ENCODE data around the gene COL28A1. TPM values are rescaled to one million over a fixed set of nuclear protein-coding genes. Genes with fewer than 3 reads are reported as not detected.

Gene COL28A1
- total RNA-seq, 1 donor from 2014 or later: 182 TPM

DNA sequence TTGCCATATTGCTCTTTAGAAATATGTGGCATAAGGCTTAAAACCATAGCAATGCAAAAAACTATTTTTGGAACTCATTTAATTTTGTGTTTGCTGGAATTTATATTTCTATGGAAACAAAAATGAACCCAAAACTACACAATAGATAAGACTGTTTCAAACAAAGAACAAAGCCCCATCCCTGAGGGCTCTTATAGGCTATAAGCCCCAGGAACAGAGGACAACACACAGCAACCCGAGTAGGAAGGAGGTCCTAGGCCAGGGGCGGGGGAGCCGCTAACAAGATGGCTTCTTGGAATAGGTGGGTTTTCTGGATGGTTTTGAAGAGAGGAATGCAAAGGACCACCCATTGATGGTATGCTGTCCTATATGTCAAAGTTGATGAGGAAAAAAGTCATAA is 8.6 kb downstream of the COL28A1 start:
- no peak for DNase-seq (ENCODE audit: low spot score)
- intact Hi-C loops (cut with DNase I): no loop called here
- ATAC-seq: peak; percentile 72

- no peak for ATAC-seq
- intact Hi-C loops (cut with DNase I): no loop called here
- no peak for DNase-seq (ENCODE audit: low spot score)
Measured at GRCh38 chr7:7526006-7526405, 9.7 kb downstream of the COL28A1 start.

DNA sequence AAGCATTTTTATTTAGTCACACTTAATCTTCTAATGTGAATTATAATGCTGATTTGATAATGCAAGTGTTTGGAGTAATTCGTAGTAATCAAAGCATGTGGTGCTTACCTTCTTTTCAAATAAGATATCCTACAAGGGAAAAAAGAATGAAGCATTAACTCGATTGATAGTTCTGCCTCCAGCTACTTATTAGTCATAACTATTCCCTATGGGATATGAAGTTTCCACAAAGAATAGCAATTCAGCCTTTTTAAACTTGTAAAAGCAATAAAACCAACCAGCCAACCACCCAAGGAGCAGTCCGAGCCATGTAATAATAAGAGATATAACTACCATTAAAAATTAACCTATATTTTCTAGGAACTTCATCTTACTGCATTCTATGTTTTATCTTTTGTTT is 11.6 kb downstream of the COL28A1 start:
- no peak for DNase-seq (ENCODE audit: low spot score)
- intact Hi-C loops (cut with DNase I): no loop called here
- peak; percentile 62 for ATAC-seq

GRCh38 chr7:7522421-7522820 is 13.3 kb downstream of the COL28A1 start:
- DNase-seq (ENCODE audit: low spot score): no peak
- intact Hi-C loops (cut with DNase I): no loop called here
- ATAC-seq: no peak

DNA sequence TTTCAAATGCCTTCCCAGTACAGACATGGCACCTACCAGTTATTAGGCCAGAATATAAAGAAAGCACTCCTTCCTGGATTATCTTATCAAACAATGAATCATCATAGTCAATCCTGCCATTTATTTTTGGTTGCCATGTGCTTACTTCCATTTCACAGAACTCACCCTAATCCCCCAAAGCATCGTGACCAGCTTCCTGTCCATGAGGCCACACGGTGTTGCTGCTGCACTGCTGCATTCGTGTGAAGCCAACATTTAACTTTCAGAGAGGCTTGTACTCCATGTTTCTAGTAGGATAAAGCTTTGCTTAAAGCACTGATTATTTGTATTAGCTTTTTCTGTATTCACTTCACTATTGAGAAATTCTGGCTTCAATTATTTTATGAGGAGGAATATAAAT is 14.4 kb downstream of the COL28A1 start:
- ATAC-seq (no peak), DNase-seq (ENCODE audit: low spot score) (no peak)
- intact Hi-C loops (cut with DNase I): no loop called here

GRCh38 chr7:7519528-7519927 is 16.1 kb downstream of the COL28A1 start:
- DNase-seq (ENCODE audit: low spot score) (no peak), ATAC-seq (no peak)
- intact Hi-C loops (cut with DNase I): no loop called here

DNA sequence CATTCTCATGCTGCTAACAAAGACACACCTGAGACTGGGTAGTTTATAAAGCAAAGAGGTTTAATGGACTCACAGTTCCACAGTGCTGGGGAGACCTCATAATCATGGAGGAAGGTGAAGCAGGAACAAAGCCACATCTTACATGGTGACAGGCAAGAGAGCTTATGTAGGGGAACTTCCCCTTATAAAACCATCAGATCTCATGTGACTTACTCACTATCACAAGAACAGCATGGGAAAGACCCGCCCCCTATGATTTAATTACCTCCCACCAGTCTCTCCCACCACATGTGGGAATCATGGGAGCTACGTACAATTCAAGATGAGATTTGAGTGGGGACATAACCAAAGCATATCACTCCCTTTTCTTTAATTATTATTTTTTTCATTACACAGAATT is 16.6 kb downstream of the COL28A1 start:
- no peak for ATAC-seq
- no peak for DNase-seq (ENCODE audit: low spot score)
- intact Hi-C loops (cut with DNase I): no loop called here

- ATAC-seq (peak; percentile 74), DNase-seq (ENCODE audit: low spot score) (no peak)
- intact Hi-C loops (cut with DNase I): no loop called here
Measured at GRCh38 chr7:7517754-7518153, 17.9 kb downstream of the COL28A1 start.

GRCh38 chr7:7516662-7517061 is 19.0 kb downstream of the COL28A1 start:
- ATAC-seq (no peak), DNase-seq (ENCODE audit: low spot score) (no peak)
- intact Hi-C loops (cut with DNase I): no loop called here

- no peak for ATAC-seq
- intact Hi-C loops (cut with DNase I): no loop called here
- no peak for DNase-seq (ENCODE audit: low spot score)
Measured at GRCh38 chr7:7516156-7516555, 19.5 kb downstream of the COL28A1 start.

GRCh38 chr7:7512861-7513597 is 22.6 kb downstream of the COL28A1 start:
- DNase-seq (ENCODE audit: low spot score) (no peak), ATAC-seq (no peak)
- intact Hi-C loops (cut with DNase I): no loop called here

DNA sequence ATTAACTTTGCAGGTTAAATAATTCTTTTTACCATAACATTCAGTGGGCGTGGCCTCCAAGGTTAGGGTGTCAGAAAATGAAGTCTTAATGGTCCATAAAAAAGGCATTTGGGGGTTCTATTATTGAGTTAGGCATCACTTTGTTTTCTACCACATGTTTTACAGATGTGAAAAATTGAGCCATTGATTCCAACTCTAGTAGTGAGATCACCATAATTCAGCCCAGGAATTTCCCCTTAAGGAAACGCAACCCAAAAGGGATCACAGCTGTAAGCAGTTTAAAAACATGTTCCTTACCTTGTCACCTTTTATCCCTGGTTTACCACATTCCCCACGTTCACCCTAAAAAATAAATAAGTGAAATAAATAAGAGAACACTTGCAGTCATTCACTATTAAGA is 24.9 kb downstream of the COL28A1 start:
- no peak for DNase-seq (ENCODE audit: low spot score)
- ATAC-seq: peak; percentile 49

GRCh38 chr7:7505915-7506314 is 29.8 kb downstream of the COL28A1 start:
- no peak for DNase-seq (ENCODE audit: low spot score)
- peak; percentile 73 for ATAC-seq
- intact Hi-C loops (cut with DNase I): no loop called here

More for the DNA sequence above, 24.9 kb downstream of the COL28A1 start:
- intact Hi-C loops (cut with DNase I): no loop called here

DNA sequence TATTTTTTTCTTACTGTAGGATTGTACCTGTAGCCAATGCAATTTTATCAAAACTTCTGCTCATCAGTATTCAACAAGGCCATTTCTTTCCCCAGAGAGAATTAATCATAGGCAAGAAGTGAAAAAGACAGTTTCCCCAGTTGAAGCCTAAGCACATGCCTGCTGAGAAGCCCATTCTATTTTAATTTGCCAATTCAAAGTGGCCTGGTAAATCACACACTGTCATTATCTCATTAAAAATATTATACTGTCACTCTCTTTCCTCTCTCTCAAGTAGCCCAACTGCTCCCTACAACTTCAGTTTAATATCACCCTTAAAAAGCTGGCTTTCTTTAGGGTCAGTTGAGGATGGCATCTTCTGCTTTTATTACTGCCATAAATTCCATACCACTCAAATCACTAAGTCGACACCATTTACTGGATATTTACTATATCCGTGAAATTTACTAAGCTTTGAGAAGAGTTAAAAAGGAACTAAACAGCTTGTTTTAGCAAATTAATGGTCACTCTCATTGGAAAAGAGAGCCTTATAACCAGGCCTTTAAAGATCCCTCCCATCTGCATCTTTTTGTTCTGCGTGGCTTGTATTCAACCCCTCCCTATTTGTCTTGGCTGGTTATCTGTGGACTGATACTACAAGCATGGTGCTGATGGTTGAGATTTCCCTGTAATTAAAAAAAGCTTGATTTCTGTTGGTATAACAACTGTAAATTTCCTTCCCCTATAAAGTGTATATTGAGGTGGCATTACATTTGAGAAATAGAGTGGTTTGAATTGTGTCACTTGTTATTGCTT is 30.6 kb downstream of the COL28A1 start:
- intact Hi-C loops (cut with DNase I): no loop called here
- ATAC-seq (peak; percentile 74), DNase-seq (ENCODE audit: low spot score) (no peak)

DNA sequence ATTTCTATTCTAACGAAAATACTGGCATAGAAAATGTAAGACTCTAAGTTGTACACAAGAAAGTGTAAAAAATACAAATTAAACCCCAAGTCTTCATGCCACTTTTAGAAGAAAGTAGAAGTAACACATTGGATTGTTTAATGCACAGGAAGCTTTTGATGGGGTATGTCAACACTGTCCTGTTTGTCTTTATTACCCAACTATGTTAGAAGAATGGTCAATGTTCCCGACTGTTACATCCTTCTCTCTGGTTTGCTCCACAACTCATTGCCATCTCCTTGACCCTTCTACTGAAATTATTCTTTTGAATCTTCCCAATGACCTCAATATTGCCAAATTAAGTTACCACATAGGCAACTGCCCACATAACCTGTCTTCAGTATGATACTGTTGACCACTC is 35.8 kb downstream of the COL28A1 start:
- DNase-seq (ENCODE audit: low spot score) (no peak), ATAC-seq (no peak)
- intact Hi-C loops (cut with DNase I): no loop called here

GRCh38 chr7:7498856-7499255 is 36.8 kb downstream of the COL28A1 start:
- ATAC-seq: no peak
- intact Hi-C loops (cut with DNase I): no loop called here

DNA sequence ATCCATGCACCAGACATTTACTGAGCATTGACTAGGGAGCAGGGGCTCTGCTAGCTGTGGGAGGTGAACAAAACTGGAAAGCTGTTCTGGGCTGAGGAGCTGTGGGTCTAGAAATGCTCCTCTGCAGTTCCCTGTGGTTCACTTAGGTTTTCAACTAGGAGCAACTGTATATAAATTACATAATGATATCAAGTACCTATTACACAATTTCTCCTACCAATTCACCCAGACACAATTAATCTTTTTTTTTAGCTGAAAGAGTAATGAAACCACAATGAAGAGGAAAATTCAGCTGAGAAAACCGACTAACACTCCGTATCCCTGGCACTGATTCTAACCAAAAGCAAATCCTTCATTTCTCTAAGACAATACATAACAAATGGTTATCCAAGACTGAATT is 39.4 kb downstream of the COL28A1 start:
- DNase-seq (ENCODE audit: low spot score): no peak
- intact Hi-C loops (cut with DNase I): no loop called here
- ATAC-seq: peak; percentile 15

More at GRCh38 chr7:7498856-7499255, 36.8 kb downstream of the COL28A1 start:
- no peak for DNase-seq (ENCODE audit: low spot score)

- DNase-seq (ENCODE audit: low spot score): no peak
- ATAC-seq: no peak
- intact Hi-C loops (cut with DNase I): no loop called here
Measured at GRCh38 chr7:7495171-7495570, 40.5 kb downstream of the COL28A1 start.

GRCh38 chr7:7491044-7491443 is 44.6 kb downstream of the COL28A1 start:
- DNase-seq (ENCODE audit: low spot score) (no peak), ATAC-seq (no peak)
- intact Hi-C loops (cut with DNase I): no loop called here

DNA sequence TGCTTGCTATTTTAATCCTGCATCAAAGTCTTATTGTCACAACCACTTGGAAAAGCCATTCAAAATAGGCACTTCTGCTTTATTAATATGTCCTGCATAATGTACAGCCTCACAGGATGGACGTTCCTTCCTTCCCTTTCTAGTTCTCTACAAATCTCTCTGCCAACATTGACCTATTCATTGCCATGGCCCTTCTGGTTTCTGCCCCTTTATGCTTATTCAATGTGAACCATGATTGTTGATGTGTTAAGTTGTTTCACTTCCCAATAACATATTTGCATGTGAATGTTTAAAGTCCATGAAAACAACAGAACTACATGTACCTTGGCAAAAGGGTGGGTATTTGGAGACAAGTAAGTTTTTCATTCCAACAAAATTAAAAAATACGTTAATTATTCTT is 45.7 kb downstream of the COL28A1 start:
- ATAC-seq: no peak
- intact Hi-C loops (cut with DNase I): no loop called here
- no peak for DNase-seq (ENCODE audit: low spot score)

GRCh38 chr7:7489546-7489945 is 46.1 kb downstream of the COL28A1 start:
- peak; percentile 52 for ATAC-seq
- intact Hi-C loops (cut with DNase I): no loop called here
- DNase-seq (ENCODE audit: low spot score): no peak

All from sciatic nerve (tissue), 2 donors.